Measurements from ENCODE around the gene SPSB1.
A peak's percentile ranks its signal among the peaks of the same experiment; 100 is the strongest.

The SPSB1 gene

GRCh38 chr1:9332513-9333143 lies 39.9 kb downstream of the SPSB1 start:
- Histone ChIP-seq H3K4me3 (no peak overlapping the region), H3K9ac (peak overlapping the region in 6 of 11 experiments; percentile 3 to 51 (median 18); a peak in 5 of 22 replicates), H3K27me3 (no peaks in the 10 kb centered on the region), H3K4me2 (peak overlapping the region; percentile 71 to 85 (median 77)), H4K20me1 (peaks cover 8 to 100% (median 62%) of the 10 kb centered on the region in 11 experiments; a peak in 20 of 22 replicates), H3K27ac (peak overlapping the region in 8 of 11 experiments; percentile 6 to 55 (median 44); a peak in 12 of 22 replicates), H3K9me3 (replicated peaks in 1 of 11) (no peaks in the 10 kb centered on the region), H3K36me3 (no peaks in the 10 kb centered on the region), H3K4me1 (peaks cover 17 to 40% (median 26%) of the 10 kb centered on the region in 10 experiments)
- no peak for TF ChIP-seq Cebpa-rat (IDR thresholded peaks at IDR 0.05)

- H3K9me3 ChIP-seq (replicated peaks in 1 of 11): peaks cover 5 to 16% (median 10%) of the 10 kb centered on the region in 11 experiments; a peak in 15 of 22 replicates
- peaks cover 22 to 42% (median 37%) of the 10 kb centered on the region in 10 experiments; a peak in 19 of 20 replicates for H3K4me1 ChIP-seq
- no peak overlapping the region for H3K9ac ChIP-seq
- H3K36me3 ChIP-seq: peaks cover 0 to 12% (median 0%) of the 10 kb centered on the region in 11 experiments; a peak in 2 of 22 replicates
- no peak for TF ChIP-seq Cebpa-rat (IDR thresholded peaks at IDR 0.05)
- no peaks in the 10 kb centered on the region; a peak in 1 of 22 replicates for H3K27me3 ChIP-seq
- peak overlapping the region in 1 of 11 experiments; percentile 17; a peak in 2 of 22 replicates for H3K27ac ChIP-seq
- peaks cover 9 to 100% (median 72%) of the 10 kb centered on the region in 11 experiments; a peak in 20 of 22 replicates for H4K20me1 ChIP-seq
- no peak overlapping the region for H3K4me3 ChIP-seq
- peak overlapping the region in 2 of 11 experiments; percentile 84 to 89; a peak in 2 of 22 replicates for H3K4me2 ChIP-seq
Measured at GRCh38 chr1:9338397-9339246, 45.9 kb downstream of the SPSB1 start.

GRCh38 chr1:9340172-9340854 lies 47.6 kb downstream of the SPSB1 start:
- no peak overlapping the region for H3K4me3 ChIP-seq
- peaks cover 0 to 4% (median 0%) of the 10 kb centered on the region in 11 experiments; a peak in 2 of 22 replicates for H3K27me3 ChIP-seq
- H3K4me1 ChIP-seq: peaks cover 37 to 55% (median 44%) of the 10 kb centered on the region in 10 experiments
- H3K27ac ChIP-seq: 0 out of 22 replicates have a peak overlapping the region, but pooled peaks of 1 of the 11 experiments have one; percentile 2
- peaks cover 20 to 100% (median 84%) of the 10 kb centered on the region in 11 experiments; a peak in 21 of 22 replicates for H4K20me1 ChIP-seq
- no peak for TF ChIP-seq Cebpa-rat (IDR thresholded peaks at IDR 0.05)
- H3K9ac ChIP-seq: 0 out of 22 replicates have a peak overlapping the region, but pooled peaks of 2 of the 11 experiments have one; percentile 9 to 15
- H3K36me3 ChIP-seq: peaks cover 0 to 12% (median 0%) of the 10 kb centered on the region in 11 experiments; a peak in 2 of 22 replicates
- peaks cover 5 to 16% (median 10%) of the 10 kb centered on the region in 11 experiments; a peak in 15 of 22 replicates for H3K9me3 ChIP-seq (replicated peaks in 1 of 11)
- peak overlapping the region in 9 of 11 experiments; percentile 9 to 89 (median 61); a peak in 17 of 22 replicates for H3K4me2 ChIP-seq

GRCh38 chr1:9340864-9341263 lies 48.2 kb downstream of the SPSB1 start:
- Histone ChIP-seq H3K9me3 (replicated peaks in 1 of 11) (peaks cover 5 to 16% (median 10%) of the 10 kb centered on the region in 11 experiments; a peak in 15 of 22 replicates), H3K4me1 (peaks cover 37 to 60% (median 48%) of the 10 kb centered on the region in 10 experiments), H3K9ac (0 out of 22 replicates have a peak overlapping the region, but pooled peaks of 2 of the 11 experiments have one; percentile 9 to 15), H3K4me3 (no peak overlapping the region), H4K20me1 (peaks cover 26 to 100% (median 84%) of the 10 kb centered on the region in 11 experiments; a peak in 21 of 22 replicates), H3K27me3 (peaks cover 0 to 4% (median 0%) of the 10 kb centered on the region in 11 experiments; a peak in 3 of 22 replicates), H3K27ac (0 out of 22 replicates have a peak overlapping the region, but pooled peaks of 1 of the 11 experiments have one; percentile 2), H3K4me2 (peak overlapping the region in 9 of 11 experiments; percentile 9 to 89 (median 61); a peak in 17 of 22 replicates), H3K36me3 (peaks cover 0 to 12% (median 0%) of the 10 kb centered on the region in 11 experiments; a peak in 2 of 22 replicates)
- no peak for TF ChIP-seq Cebpa-rat (IDR thresholded peaks at IDR 0.05)

GRCh38 chr1:9341301-9341845 lies 48.7 kb downstream of the SPSB1 start:
- peaks cover 0 to 12% (median 0%) of the 10 kb centered on the region in 11 experiments; a peak in 2 of 22 replicates for H3K36me3 ChIP-seq
- no peak overlapping the region for H3K9ac ChIP-seq
- peaks cover 5 to 16% (median 10%) of the 10 kb centered on the region in 11 experiments; a peak in 15 of 22 replicates for H3K9me3 ChIP-seq (replicated peaks in 1 of 11)
- H4K20me1 ChIP-seq: peaks cover 31 to 100% (median 85%) of the 10 kb centered on the region in 11 experiments; a peak in 21 of 22 replicates
- no peak overlapping the region for H3K27ac ChIP-seq
- TF ChIP-seq Cebpa-rat (IDR thresholded peaks at IDR 0.05): no peak
- H3K4me3 ChIP-seq: no peak overlapping the region
- H3K4me2 ChIP-seq: peak overlapping the region in 7 of 11 experiments; percentile 9 to 89 (median 75); a peak in 13 of 22 replicates
- H3K4me1 ChIP-seq: peaks cover 37 to 65% (median 51%) of the 10 kb centered on the region in 10 experiments
- H3K27me3 ChIP-seq: peaks cover 0 to 7% (median 0%) of the 10 kb centered on the region in 11 experiments; a peak in 3 of 22 replicates

- Histone ChIP-seq H3K27me3 (peaks cover 0 to 10% (median 0%) of the 10 kb centered on the region in 11 experiments; a peak in 3 of 22 replicates), H3K9ac (no peak overlapping the region), H4K20me1 (peaks cover 36 to 100% (median 82%) of the 10 kb centered on the region in 11 experiments; a peak in 21 of 22 replicates), H3K4me1 (peaks cover 33 to 57% (median 54%) of the 10 kb centered on the region in 10 experiments), H3K9me3 (replicated peaks in 1 of 11) (peaks cover 5 to 16% (median 10%) of the 10 kb centered on the region in 11 experiments; a peak in 15 of 22 replicates), H3K4me3 (no peak overlapping the region), H3K4me2 (peak overlapping the region in 1 of 11 experiments; percentile 86; a peak in 1 of 22 replicates), H3K36me3 (peaks cover 0 to 12% (median 0%) of the 10 kb centered on the region in 11 experiments; a peak in 2 of 22 replicates), H3K27ac (no peak overlapping the region)
- TF ChIP-seq Cebpa-rat (IDR thresholded peaks at IDR 0.05): no peak
Measured at GRCh38 chr1:9343269-9343668, 50.6 kb downstream of the SPSB1 start.
